ENCODE measurements around the gene SAXO1.
"Not testable (repeated sequence)": the region's sequence is repeated elsewhere in the genome, so short reads cannot be mapped to it uniquely, and the experiment has no call there.

Gene SAXO1

DNA sequence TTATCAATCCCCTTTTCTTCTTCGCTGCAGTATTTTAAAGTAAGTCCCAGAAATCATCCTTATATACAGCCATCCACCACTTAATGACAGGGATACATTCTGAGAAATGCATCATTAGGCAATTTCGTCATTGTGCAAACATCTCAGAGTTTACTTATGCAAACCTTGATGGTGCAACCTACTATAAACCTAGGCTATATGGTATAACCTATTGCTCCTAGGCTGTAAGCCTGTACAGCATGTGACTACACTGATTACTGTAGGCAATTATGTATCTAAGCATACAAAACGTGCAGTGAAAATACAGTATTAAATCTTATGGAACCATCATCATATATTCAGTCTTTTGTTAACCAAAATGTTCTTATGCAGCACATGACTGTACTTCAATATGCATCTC lies 36.8 kb downstream of the SAXO1 start:
- H3K9ac ChIP-seq (ENCODE audit: low read length), result no peak overlapping the region
- H3K27ac ChIP-seq (ENCODE audit: low read depth, low read length), result no peak overlapping the region
- no peaks in the 10 kb centered on the region for H3K4me1 ChIP-seq (ENCODE audit: insufficient read depth, low read length)
- H3K27me3 ChIP-seq (ENCODE audit: control insufficient read depth in 1 of 2, insufficient read depth in 2 of 2, low read length in 2 of 2), result no peaks in the 10 kb centered on the region
- no peaks in the 10 kb centered on the region for H3K9me3 ChIP-seq (ENCODE audit: low read length)
- H3K36me3 ChIP-seq (ENCODE audit: insufficient read depth, low read length), result no peaks in the 10 kb centered on the region
- H3K4me3 ChIP-seq (ENCODE audit: low read depth in 1 of 2, low read length in 2 of 2), result no peak overlapping the region

DNA sequence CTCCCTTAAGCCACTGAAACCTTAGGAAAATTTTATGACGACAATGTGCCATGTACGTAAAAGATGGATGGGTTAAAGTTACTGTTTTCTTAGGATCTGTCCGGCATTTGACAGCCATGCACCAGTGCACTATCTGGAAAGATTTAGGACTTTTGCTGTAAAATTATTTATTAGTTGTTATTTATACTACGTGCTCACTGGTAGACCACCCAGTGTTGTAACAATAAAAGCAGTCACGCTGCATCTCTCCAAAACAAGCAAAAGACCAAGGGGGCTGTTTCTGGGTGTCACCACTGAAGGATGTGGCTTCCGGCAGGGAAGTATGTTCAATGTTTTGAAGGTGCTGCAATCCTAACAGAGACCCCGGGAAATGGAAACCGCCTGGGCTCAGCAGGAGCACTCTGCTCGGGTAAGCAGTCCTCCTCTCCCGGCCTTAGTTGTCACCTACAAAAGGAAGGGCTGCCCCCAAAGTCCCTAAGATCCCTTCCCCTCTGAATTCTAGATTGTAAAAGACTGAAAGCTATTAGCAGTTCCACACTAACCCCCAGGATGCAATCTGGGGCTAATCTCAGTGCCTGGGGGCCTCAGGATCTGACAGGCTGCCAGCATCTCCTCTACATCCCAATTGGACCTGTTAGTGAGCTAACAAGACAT lies 38.6 kb downstream of the SAXO1 start:
- H3K4me3 ChIP-seq (ENCODE audit: low read depth in 1 of 2, low read length in 2 of 2), result no peak overlapping the region
- H3K27ac ChIP-seq (ENCODE audit: low read depth, low read length), result no peak overlapping the region
- no peaks in the 10 kb centered on the region for H3K4me1 ChIP-seq (ENCODE audit: insufficient read depth, low read length)
- H3K9ac ChIP-seq (ENCODE audit: low read length), result no peak overlapping the region
- H3K9me3 ChIP-seq (ENCODE audit: low read length), result no peaks in the 10 kb centered on the region
- H3K27me3 ChIP-seq (ENCODE audit: control insufficient read depth in 1 of 2, insufficient read depth in 2 of 2, low read length in 2 of 2), result no peaks in the 10 kb centered on the region
- H3K36me3 ChIP-seq (ENCODE audit: insufficient read depth, low read length), result no peaks in the 10 kb centered on the region

DNA sequence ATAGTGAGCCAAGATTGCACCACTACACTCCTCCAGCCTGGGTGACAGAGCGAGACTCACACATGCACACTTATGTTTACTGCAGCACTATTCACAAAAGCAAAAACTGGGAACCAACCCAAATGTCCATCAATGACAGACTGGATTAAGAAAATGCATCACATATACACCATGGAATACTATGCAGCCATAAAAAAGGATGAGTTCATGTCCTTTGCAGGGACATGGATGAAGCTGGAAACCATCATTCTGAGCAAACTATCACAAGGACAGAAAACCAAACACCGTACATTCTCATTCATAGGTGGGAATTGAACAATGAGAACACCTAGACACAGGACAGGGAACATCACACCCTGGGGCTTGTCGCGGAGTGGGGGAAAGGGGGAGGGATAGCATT lies 41.8 kb downstream of the SAXO1 start:
- not testable (repeated sequence) for H3K9ac ChIP-seq (ENCODE audit: low read length); H3K27ac ChIP-seq (ENCODE audit: low read depth, low read length); H3K27me3 ChIP-seq (ENCODE audit: control insufficient read depth in 1 of 2, insufficient read depth in 2 of 2, low read length in 2 of 2); H3K9me3 ChIP-seq (ENCODE audit: low read length); H3K4me1 ChIP-seq (ENCODE audit: insufficient read depth, low read length); H3K36me3 ChIP-seq (ENCODE audit: insufficient read depth, low read length); H3K4me3 ChIP-seq (ENCODE audit: low read depth in 1 of 2, low read length in 2 of 2)

DNA sequence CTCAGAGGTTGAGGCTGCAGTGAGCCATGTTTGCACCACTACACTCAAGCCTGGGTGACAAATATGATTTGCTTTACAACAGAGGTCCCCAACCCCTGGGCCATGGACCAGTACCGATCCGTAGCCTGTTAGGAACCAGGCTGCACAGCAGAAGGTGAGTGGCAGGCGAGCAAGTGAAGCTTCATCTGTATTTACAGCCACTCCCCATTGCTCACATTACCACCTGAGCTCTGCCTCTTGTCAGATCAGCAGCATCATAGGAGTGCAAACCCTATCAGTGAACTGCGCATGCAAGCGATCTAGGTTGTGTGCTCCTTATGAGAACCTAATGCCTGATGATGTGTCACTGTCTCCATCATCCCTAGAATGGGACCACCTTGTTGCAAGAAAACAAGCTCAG lies 42.5 kb downstream of the SAXO1 start:
- no peak overlapping the region for H3K9ac ChIP-seq (ENCODE audit: low read length)

DNA sequence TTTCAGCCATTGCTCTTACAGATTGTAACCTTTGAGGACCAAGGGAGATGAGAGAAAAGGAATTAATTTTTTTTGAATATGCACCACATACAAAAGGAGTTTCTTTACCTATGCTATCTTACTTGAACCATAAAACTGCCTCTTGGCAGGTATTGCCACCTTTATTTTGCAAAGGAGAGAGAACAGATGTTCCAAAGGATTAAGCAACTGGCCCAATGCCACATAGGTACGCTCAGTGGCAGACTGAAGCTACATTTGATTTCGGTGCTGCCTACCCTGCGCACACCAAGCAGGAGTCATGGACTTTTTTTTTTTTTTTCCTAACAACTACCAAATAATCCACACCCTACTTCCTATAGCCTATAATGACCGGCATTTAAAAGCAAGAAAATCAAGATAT lies 43.1 kb downstream of the SAXO1 start:
- Histone ChIP-seq H3K9ac (ENCODE audit: low read length) (no peak overlapping the region), H3K27ac (ENCODE audit: low read depth, low read length) (no peak overlapping the region), H3K36me3 (ENCODE audit: insufficient read depth, low read length) (no peaks in the 10 kb centered on the region), H3K4me1 (ENCODE audit: insufficient read depth, low read length) (no peaks in the 10 kb centered on the region), H3K27me3 (ENCODE audit: control insufficient read depth in 1 of 2, insufficient read depth in 2 of 2, low read length in 2 of 2) (no peaks in the 10 kb centered on the region), H3K9me3 (ENCODE audit: low read length) (no peaks in the 10 kb centered on the region), H3K4me3 (ENCODE audit: low read depth in 1 of 2, low read length in 2 of 2) (no peak overlapping the region)

More for the DNA sequence above, 42.5 kb downstream of the SAXO1 start:
- H3K27me3 ChIP-seq (ENCODE audit: control insufficient read depth in 1 of 2, insufficient read depth in 2 of 2, low read length in 2 of 2), result no peaks in the 10 kb centered on the region
- no peaks in the 10 kb centered on the region for H3K36me3 ChIP-seq (ENCODE audit: insufficient read depth, low read length)
- no peaks in the 10 kb centered on the region for H3K9me3 ChIP-seq (ENCODE audit: low read length)
- no peak overlapping the region for H3K27ac ChIP-seq (ENCODE audit: low read depth, low read length)
- H3K4me1 ChIP-seq (ENCODE audit: insufficient read depth, low read length), result no peaks in the 10 kb centered on the region
- no peak overlapping the region for H3K4me3 ChIP-seq (ENCODE audit: low read depth in 1 of 2, low read length in 2 of 2)

DNA sequence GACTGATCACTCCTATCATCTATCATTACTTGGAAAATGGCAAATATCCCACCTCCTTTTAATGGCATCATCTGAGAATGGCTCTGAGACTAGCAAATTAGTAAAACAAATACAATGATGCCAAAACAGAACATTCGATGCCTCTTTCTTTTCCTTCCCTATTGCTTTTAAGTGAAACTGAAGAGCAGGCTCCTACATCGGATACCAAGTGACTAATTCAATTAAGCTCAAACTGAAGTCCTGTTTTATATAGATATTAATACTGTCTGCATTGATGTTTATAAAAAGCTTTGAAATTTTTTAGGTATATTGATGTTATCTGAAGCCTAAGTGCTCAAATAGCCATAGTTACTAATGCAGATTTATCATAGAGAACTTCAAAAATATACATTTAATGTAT lies 43.9 kb downstream of the SAXO1 start:
- no peaks in the 10 kb centered on the region for H3K9me3 ChIP-seq (ENCODE audit: low read length)
- no peaks in the 10 kb centered on the region for H3K4me1 ChIP-seq (ENCODE audit: insufficient read depth, low read length)
- H3K27me3 ChIP-seq (ENCODE audit: control insufficient read depth in 1 of 2, insufficient read depth in 2 of 2, low read length in 2 of 2), result no peaks in the 10 kb centered on the region
- no peaks in the 10 kb centered on the region for H3K36me3 ChIP-seq (ENCODE audit: insufficient read depth, low read length)
- no peak overlapping the region for H3K9ac ChIP-seq (ENCODE audit: low read length)
- no peak overlapping the region for H3K27ac ChIP-seq (ENCODE audit: low read depth, low read length)
- no peak overlapping the region for H3K4me3 ChIP-seq (ENCODE audit: low read depth in 1 of 2, low read length in 2 of 2)

DNA sequence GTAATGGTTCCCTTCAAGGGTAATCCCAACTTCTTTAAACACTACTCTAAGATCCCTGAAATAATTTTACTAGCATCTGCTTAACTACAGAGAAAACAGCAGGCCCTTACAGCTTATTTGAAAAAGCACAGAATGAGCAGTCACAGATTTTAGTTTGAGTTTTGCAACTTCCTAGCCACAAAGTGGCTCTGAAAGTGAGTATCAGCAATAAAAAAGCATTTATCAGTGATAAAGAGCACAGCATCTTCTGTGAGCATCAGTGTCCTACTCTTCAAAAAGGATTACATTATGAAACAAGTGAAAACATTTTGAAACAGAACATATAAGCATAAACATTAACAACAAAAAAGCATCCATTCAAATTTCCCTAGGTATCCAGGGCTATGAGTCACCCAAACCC lies 45.0 kb downstream of the SAXO1 start:
- Histone ChIP-seq H3K36me3 (ENCODE audit: insufficient read depth, low read length) (no peaks in the 10 kb centered on the region), H3K27me3 (ENCODE audit: control insufficient read depth in 1 of 2, insufficient read depth in 2 of 2, low read length in 2 of 2) (no peaks in the 10 kb centered on the region)

DNA sequence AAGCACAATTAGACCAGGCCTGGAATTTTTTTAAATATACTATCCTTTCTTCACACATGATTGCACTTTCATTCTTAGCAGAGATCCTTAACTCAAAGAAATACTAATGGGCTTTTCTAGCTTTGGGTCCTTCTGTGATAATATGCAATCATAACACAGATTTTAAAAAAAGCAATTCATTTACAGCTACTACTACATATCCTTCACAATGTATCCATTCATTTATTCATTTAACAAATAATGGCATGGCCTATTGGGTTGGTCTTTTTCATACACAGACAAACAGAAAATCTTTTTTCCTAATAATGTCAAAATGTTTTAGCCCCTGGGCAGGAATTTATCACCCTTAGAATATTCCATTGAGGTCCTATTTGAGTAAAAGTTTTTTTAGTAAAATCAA lies 47.0 kb downstream of the SAXO1 start:
- Histone ChIP-seq H3K9ac (ENCODE audit: low read length) (no peak overlapping the region), H3K27me3 (ENCODE audit: control insufficient read depth in 1 of 2, insufficient read depth in 2 of 2, low read length in 2 of 2) (no peaks in the 10 kb centered on the region), H3K27ac (ENCODE audit: low read depth, low read length) (no peak overlapping the region), H3K4me3 (ENCODE audit: low read depth in 1 of 2, low read length in 2 of 2) (no peak overlapping the region), H3K4me1 (ENCODE audit: insufficient read depth, low read length) (peaks cover 10% of the 10 kb centered on the region), H3K9me3 (ENCODE audit: low read length) (no peaks in the 10 kb centered on the region), H3K36me3 (ENCODE audit: insufficient read depth, low read length) (no peaks in the 10 kb centered on the region)

More for the DNA sequence above, 45.0 kb downstream of the SAXO1 start:
- Histone ChIP-seq H3K9ac (ENCODE audit: low read length) (no peak overlapping the region), H3K4me3 (ENCODE audit: low read depth in 1 of 2, low read length in 2 of 2) (no peak overlapping the region), H3K27ac (ENCODE audit: low read depth, low read length) (no peak overlapping the region), H3K9me3 (ENCODE audit: low read length) (no peaks in the 10 kb centered on the region), H3K4me1 (ENCODE audit: insufficient read depth, low read length) (no peaks in the 10 kb centered on the region)

DNA sequence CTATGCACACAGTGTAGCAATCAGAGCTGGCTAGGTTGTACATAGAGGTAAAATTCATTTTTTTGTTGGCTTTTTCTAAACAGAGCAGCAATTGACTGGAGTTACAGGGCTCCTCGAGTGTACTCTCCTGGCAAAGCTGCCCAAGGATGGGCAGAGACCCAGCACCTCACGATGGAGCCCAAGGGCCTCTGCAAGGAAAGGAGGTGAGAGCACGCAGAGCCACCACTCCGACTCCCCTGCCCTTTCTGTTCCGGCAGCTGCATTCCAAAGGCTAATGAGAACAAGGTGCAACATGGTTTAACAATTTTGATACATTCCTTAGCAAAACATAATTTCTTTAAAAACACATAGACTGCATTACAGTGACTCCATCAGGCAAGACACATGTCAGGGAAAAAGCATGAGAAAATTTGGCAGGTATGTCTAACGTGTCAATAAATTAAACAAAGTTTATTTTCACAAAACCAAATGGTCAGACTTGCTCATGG lies 47.5 kb downstream of the SAXO1 start:
- Histone ChIP-seq H3K4me1 (ENCODE audit: insufficient read depth, low read length) (peaks cover 10% of the 10 kb centered on the region), H3K9ac (ENCODE audit: low read length) (no peak overlapping the region), H3K27me3 (ENCODE audit: control insufficient read depth in 1 of 2, insufficient read depth in 2 of 2, low read length in 2 of 2) (no peaks in the 10 kb centered on the region), H3K4me3 (ENCODE audit: low read depth in 1 of 2, low read length in 2 of 2) (no peak overlapping the region), H3K27ac (ENCODE audit: low read depth, low read length) (no peak overlapping the region), H3K9me3 (ENCODE audit: low read length) (no peaks in the 10 kb centered on the region), H3K36me3 (ENCODE audit: insufficient read depth, low read length) (no peaks in the 10 kb centered on the region)

DNA sequence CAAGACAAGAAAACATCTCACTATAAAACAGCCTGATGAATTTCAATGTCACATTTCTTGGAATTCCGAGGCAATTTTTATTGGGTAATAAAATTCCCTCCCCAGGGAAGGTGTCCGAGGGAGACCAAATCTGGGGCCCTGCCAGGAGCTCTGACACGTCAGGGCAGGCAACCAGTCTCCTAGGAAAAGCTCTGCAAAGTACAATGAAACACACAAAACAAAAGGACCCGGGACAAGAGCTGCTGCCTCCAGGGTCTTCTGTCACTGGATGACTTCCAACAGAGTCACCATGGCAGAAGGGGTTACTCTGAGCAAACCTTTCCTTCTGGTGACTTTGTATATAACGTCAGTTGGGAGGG lies 50.8 kb downstream of the SAXO1 start:
- H3K27ac ChIP-seq (ENCODE audit: low read depth, low read length), result no peak overlapping the region

DNA sequence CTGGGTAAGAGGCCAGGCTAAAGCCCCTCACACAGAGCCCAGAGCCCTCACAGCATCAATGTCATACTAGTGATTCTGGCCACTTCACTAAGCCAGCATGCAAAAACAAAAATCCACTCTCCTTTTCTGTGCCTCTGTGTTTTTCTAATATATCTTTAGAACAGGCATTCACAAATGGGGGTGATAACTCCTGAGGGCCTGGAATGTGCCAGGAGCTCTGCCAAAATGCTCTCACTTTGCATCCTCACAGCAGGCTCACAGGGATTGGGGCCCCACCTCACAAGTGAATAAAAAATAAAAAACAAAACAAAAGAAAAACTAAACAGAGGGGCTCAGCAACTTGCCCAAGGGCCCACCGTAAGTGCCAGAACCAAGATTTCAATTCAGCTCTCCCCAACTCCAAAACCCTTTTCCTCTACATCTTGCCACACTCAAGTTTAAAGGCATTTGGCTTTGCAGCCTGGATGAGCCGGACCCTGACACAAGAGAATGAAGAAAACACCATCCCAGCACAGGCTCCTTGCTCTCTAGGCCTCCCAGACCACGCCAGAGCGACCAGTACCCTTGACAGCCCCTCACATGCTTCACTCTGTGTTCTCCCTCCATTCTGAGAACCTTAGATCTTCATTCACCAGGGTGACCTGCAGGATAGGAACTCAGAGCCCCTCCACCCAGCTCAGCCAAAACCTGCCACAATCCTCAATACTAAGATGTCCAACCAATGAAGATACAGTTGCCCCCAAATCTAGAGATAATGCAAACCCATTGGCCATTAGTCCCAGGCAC lies 51.3 kb downstream of the SAXO1 start:
- Histone ChIP-seq H3K4me1 (ENCODE audit: insufficient read depth, low read length) (peaks cover 20% of the 10 kb centered on the region), H3K27ac (ENCODE audit: low read depth, low read length) (no peak overlapping the region)

More for the DNA sequence above, 50.8 kb downstream of the SAXO1 start:
- Histone ChIP-seq H3K27me3 (ENCODE audit: control insufficient read depth in 1 of 2, insufficient read depth in 2 of 2, low read length in 2 of 2) (no peaks in the 10 kb centered on the region), H3K36me3 (ENCODE audit: insufficient read depth, low read length) (no peaks in the 10 kb centered on the region), H3K4me1 (ENCODE audit: insufficient read depth, low read length) (peaks cover 20% of the 10 kb centered on the region), H3K9ac (ENCODE audit: low read length) (no peak overlapping the region), H3K9me3 (ENCODE audit: low read length) (no peaks in the 10 kb centered on the region), H3K4me3 (ENCODE audit: low read depth in 1 of 2, low read length in 2 of 2) (no peak overlapping the region)

DNA sequence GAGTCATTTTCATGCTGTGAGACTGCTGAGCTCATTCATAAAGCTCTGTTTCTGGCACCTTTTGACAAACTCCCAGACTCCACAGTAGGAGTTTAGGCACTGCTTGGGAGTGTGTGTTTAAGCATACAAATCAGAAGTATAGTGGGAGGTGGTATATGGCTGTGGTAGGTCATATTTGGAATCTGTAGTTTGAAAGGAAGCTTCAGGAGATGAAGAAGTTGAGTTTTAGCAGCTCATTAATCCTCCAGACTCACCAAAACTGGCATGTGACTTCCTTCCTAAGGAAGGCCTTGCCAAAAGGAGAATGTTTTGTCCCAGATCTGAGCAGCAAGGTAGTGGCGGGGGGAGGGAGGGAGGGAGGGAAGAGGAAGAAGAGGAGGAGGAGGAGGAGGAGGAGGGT lies 52.8 kb downstream of the SAXO1 start:
- Histone ChIP-seq H3K9me3 (ENCODE audit: low read length) (no peaks in the 10 kb centered on the region), H3K9ac (ENCODE audit: low read length) (no peak overlapping the region), H3K4me1 (ENCODE audit: insufficient read depth, low read length) (peaks cover 20% of the 10 kb centered on the region), H3K27ac (ENCODE audit: low read depth, low read length) (no peak overlapping the region), H3K36me3 (ENCODE audit: insufficient read depth, low read length) (no peaks in the 10 kb centered on the region), H3K27me3 (ENCODE audit: control insufficient read depth in 1 of 2, insufficient read depth in 2 of 2, low read length in 2 of 2) (no peaks in the 10 kb centered on the region), H3K4me3 (ENCODE audit: low read depth in 1 of 2, low read length in 2 of 2) (no peak overlapping the region)

More for the DNA sequence above, 51.3 kb downstream of the SAXO1 start:
- Histone ChIP-seq H3K9me3 (ENCODE audit: low read length) (no peaks in the 10 kb centered on the region), H3K9ac (ENCODE audit: low read length) (no peak overlapping the region), H3K27me3 (ENCODE audit: control insufficient read depth in 1 of 2, insufficient read depth in 2 of 2, low read length in 2 of 2) (no peaks in the 10 kb centered on the region), H3K36me3 (ENCODE audit: insufficient read depth, low read length) (no peaks in the 10 kb centered on the region), H3K4me3 (ENCODE audit: low read depth in 1 of 2, low read length in 2 of 2) (no peak overlapping the region)

Data from muscle layer of colon (tissue), 2 donors.